ENCODE results near the gene SPRN. TPM values are rescaled to one million over a fixed set of nuclear protein-coding genes. Genes with fewer than 3 reads are reported as not detected.

SPRN gene
- total and polyA plus RNA-seq, 2 donors (not counting 1 experiment from before 2014, with no cell fraction given) = not detected

DNA sequence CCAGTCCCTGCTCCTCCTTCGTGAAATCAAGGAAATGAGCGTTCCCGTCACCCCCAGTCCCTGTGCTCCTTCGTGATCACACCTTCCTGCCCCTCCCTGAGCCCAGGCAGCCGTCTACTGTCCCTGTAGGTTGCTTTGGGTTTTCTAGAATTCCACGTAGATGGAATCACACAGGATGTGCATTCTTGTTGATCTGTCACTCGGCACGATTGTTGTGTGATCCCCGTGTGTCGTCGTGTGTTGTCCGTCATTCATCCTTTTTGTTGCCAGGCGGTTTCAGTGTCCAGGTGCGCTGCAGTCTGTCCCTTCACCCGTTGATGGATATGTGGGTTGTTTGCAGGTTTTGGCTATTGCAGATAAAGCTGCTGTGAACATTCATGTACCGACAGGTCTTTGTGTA, 21.1 kb downstream of the SPRN start:
- H3K4me3 ChIP-seq (ENCODE audit: control extremely low read depth in 1 of 5, extremely low read depth in 1 of 5, insufficient read depth in 1 of 5, low read depth in 2 of 5, low read length in 4 of 5) = no peak overlapping the region
- ChIA-PET POLR2A (no interaction called here), CTCF (no interaction called here)
- Mint-ChIP-seq H3K27me3 (no peaks in the 10 kb centered on the region), H3K9me3 (ENCODE audit: insufficient read depth) (no peaks in the 10 kb centered on the region), H3K4me3 (no peak overlapping the region), H3K27ac (no peak overlapping the region), H3K4me1 (peaks cover 56% of the 10 kb centered on the region)
- H3K9ac ChIP-seq (ENCODE audit: low read length) = no peak overlapping the region
- H3K27me3 ChIP-seq (replicated peaks in 1 of 4; ENCODE audit: control extremely low read depth in 1 of 4, control insufficient read depth in 3 of 4, insufficient read depth in 4 of 4, low read length in 3 of 4) = no peaks in the 10 kb centered on the region
- H3K36me3 ChIP-seq (replicated peaks in 1 of 2; ENCODE audit: control extremely low read depth in 1 of 2, control insufficient read depth in 1 of 2, extremely low read depth in 1 of 2, insufficient read depth in 2 of 2, low read length in 1 of 2) = peaks cover 7 to 50% of the 10 kb centered on the region in 2 experiments
- H4K20me1 ChIP-seq (ENCODE audit: control insufficient read depth, insufficient read depth, low read length, poor library complexity, severe bottlenecking) = peaks cover 69% of the 10 kb centered on the region
- ATAC-seq (ENCODE audit: low read depth) (no peak), DNase-seq (no peak)
- WGBS (ENCODE audit: insufficient coverage) = 91% methylated on average over 13 of the region's 16 CpGs
- intact Hi-C loops (cut with micrococcal nuclease) = loop anchor here (10.0 kb wide), 1 partner anchor 91 kb away; no protein-coding TSS in a partner anchor
- no peak overlapping the region for H2AFZ ChIP-seq (ENCODE audit: insufficient read depth, low read depth, low read length, poor library complexity, severe bottlenecking)
- H3K9me3 ChIP-seq (ENCODE audit: control extremely low read depth in 1 of 3, control insufficient read depth in 2 of 3, insufficient read depth in 1 of 3, low read length in 2 of 3) = peaks cover 0 to 3% (median 3%) of the 10 kb centered on the region in 3 donors
- TF ChIP-seq, protein P1, sequence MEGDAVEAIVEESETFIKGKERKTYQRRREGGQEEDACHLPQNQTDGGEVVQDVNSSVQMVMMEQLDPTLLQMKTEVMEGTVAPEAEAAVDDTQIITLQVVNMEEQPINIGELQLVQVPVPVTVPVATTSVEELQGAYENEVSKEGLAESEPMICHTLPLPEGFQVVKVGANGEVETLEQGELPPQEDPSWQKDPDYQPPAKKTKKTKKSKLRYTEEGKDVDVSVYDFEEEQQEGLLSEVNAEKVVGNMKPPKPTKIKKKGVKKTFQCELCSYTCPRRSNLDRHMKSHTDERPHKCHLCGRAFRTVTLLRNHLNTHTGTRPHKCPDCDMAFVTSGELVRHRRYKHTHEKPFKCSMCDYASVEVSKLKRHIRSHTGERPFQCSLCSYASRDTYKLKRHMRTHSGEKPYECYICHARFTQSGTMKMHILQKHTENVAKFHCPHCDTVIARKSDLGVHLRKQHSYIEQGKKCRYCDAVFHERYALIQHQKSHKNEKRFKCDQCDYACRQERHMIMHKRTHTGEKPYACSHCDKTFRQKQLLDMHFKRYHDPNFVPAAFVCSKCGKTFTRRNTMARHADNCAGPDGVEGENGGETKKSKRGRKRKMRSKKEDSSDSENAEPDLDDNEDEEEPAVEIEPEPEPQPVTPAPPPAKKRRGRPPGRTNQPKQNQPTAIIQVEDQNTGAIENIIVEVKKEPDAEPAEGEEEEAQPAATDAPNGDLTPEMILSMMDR (IDR thresholded peaks at IDR 0.05) = no peak
- no peak for TF ChIP-seq EZH2 (IDR thresholded peaks at IDR 0.05; ENCODE audit: borderline replicate concordance, insufficient read depth, low read depth, low read length, poor library complexity, severe bottlenecking)
- H3K4me2 ChIP-seq (replicated peaks; ENCODE audit: low read depth, low read length, poor library complexity, severe bottlenecking) = no peak overlapping the region
- H3K79me2 ChIP-seq (ENCODE audit: control insufficient read depth, insufficient read depth, low read length) = peaks cover 24% of the 10 kb centered on the region
- H3K27ac ChIP-seq (ENCODE audit: low read length in 2 of 2) = no peak overlapping the region
- H3K4me1 ChIP-seq (ENCODE audit: control insufficient read depth in 2 of 2, insufficient read depth in 2 of 2, low read length in 2 of 2) = peaks cover 23 to 25% of the 10 kb centered on the region in 2 donors

DNA sequence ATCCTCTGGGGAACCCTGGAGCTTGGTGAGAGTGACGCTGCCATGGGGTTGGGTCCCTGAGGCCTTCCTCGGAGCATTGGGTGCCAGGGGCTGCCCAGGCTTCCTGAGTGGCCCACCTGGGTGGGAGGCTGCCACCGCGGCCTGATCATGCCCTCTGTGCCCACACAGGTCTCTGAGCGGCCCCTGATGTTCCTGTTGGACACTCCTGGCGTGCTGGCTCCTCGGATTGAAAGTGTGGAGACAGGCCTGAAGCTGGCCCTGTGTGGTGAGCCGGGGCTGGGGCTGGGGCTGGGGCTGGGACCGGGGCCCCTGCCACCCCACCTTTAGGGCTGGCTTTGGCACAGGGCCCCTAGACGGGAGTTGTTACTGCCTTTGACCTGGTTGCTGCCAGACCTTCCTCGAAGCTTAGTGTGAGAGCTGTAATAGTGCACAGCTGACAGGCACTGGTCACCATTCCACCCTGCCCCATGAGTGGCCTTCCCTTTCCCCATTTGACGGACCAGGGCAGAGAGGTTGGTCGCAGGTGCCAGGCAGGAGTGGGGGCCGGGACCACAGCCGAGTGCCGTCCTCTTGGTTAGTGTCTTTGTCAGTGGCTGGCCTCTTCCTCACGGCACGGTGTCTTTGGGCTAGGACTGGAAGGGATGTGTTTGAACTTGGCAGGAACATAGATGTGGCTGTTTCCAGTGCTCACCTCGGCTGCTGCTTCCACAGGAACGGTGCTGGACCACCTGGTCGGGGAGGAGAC, 22.3 kb downstream of the SPRN start:
- ChIA-PET POLR2A (interaction anchor here (0.5 kb wide), 1 partner anchor 145 kb away, joined by 3 read pairs; no protein-coding TSS in a partner anchor), CTCF (no interaction called here)
- Histone ChIP-seq H3K36me3 (replicated peaks in 1 of 2; ENCODE audit: control extremely low read depth in 1 of 2, control insufficient read depth in 1 of 2, extremely low read depth in 1 of 2, insufficient read depth in 2 of 2, low read length in 1 of 2) (peaks cover 3 to 48% of the 10 kb centered on the region in 2 experiments), H4K20me1 (ENCODE audit: control insufficient read depth, insufficient read depth, low read length, poor library complexity, severe bottlenecking) (peaks cover 61% of the 10 kb centered on the region), H2AFZ (ENCODE audit: insufficient read depth, low read depth, low read length, poor library complexity, severe bottlenecking) (no peak overlapping the region), H3K9me3 (ENCODE audit: control extremely low read depth in 1 of 3, control insufficient read depth in 2 of 3, insufficient read depth in 1 of 3, low read length in 2 of 3) (peaks cover 0 to 3% (median 0%) of the 10 kb centered on the region in 3 donors), H3K9ac (ENCODE audit: low read length) (no peak overlapping the region), H3K4me2 (replicated peaks; ENCODE audit: low read depth, low read length, poor library complexity, severe bottlenecking) (no peak overlapping the region), H3K27me3 (replicated peaks in 1 of 4; ENCODE audit: control extremely low read depth in 1 of 4, control insufficient read depth in 3 of 4, insufficient read depth in 4 of 4, low read length in 3 of 4) (no peaks in the 10 kb centered on the region), H3K4me3 (ENCODE audit: control extremely low read depth in 1 of 5, extremely low read depth in 1 of 5, insufficient read depth in 1 of 5, low read depth in 2 of 5, low read length in 4 of 5) (no peak overlapping the region), H3K79me2 (ENCODE audit: control insufficient read depth, insufficient read depth, low read length) (peaks cover 18% of the 10 kb centered on the region), H3K4me1 (ENCODE audit: control insufficient read depth in 2 of 2, insufficient read depth in 2 of 2, low read length in 2 of 2) (peaks cover 23 to 25% of the 10 kb centered on the region in 2 donors), H3K27ac (ENCODE audit: low read length in 2 of 2) (no peak overlapping the region)
- Mint-ChIP-seq H3K4me3 (no peak overlapping the region), H3K27ac (peak overlapping the region; percentile 65), H3K27me3 (no peaks in the 10 kb centered on the region), H3K4me1 (peaks cover 55% of the 10 kb centered on the region), H3K9me3 (ENCODE audit: insufficient read depth) (no peaks in the 10 kb centered on the region)
- ATAC-seq (ENCODE audit: low read depth) (no peak), DNase-seq (no peak)
- TF ChIP-seq EZH2 (IDR thresholded peaks at IDR 0.05; ENCODE audit: borderline replicate concordance, insufficient read depth, low read depth, low read length, poor library complexity, severe bottlenecking) = no peak
- TF ChIP-seq, protein P1 (IDR thresholded peaks at IDR 0.05) = no peak
- 99% methylated on average over 15 of the region's 21 CpGs for WGBS (ENCODE audit: insufficient coverage)
- intact Hi-C loops (cut with micrococcal nuclease) = loop anchor here (10.0 kb wide), 1 partner anchor 93 kb away; no protein-coding TSS in a partner anchor
